C4-2B (cell line): ENCODE data around the gene STAT5A.
"Not testable (repeated sequence)": the region's sequence is repeated elsewhere in the genome, so short reads cannot be mapped to it uniquely, and the experiment has no call there.

Source experiments
- H3K27ac ChIP-seq: fragments of 450-650 bp; 2 replicates; pipeline ENCODE4 v1.5.1; 2017
- CTCF ChIP-seq: fragments of 450-650 bp; conservative IDR thresholded peaks from 2 replicates; pipeline ENCODE4 v1.5.1; 2017; ENCODE audit warnings: mild to moderate bottlenecking
- ZFX ChIP-seq: fragments of 450-650 bp; IDR thresholded peaks from 2 replicates; pipeline ENCODE4 v1.6.1; 2017

STAT5A gene

GRCh38 chr17:42301022-42301421 is 12.7 kb downstream of the STAT5A start:
- H3K27ac ChIP-seq: no peak overlapping the region
- TF ChIP-seq ZFX (no peak), CTCF (no peak)

- no peak for TF ChIP-seq CTCF
- no peak overlapping the region for H3K27ac ChIP-seq
These were observed 15.4 kb downstream of the STAT5A start for GRCh38 chr17:42303694-42304093.

GRCh38 chr17:42304187-42305030 is 16.1 kb downstream of the STAT5A start:
- TF ChIP-seq CTCF (no peak), ZFX (no peak)
- H3K27ac ChIP-seq: no peak overlapping the region

GRCh38 chr17:42305031-42305330 is 16.7 kb downstream of the STAT5A start:
- H3K27ac ChIP-seq: not testable (repeated sequence)

GRCh38 chr17:42305543-42306384 is 17.5 kb downstream of the STAT5A start:
- TF ChIP-seq CTCF (no peak), ZFX (no peak)
- no peak overlapping the region for H3K27ac ChIP-seq

GRCh38 chr17:42306385-42306667 is 18.0 kb downstream of the STAT5A start:
- TF ChIP-seq CTCF: no peak
- no peak overlapping the region for H3K27ac ChIP-seq

- no peak overlapping the region for H3K27ac ChIP-seq
- TF ChIP-seq CTCF (no peak), ZFX (no peak)
These were observed 19.1 kb downstream of the STAT5A start for GRCh38 chr17:42307362-42307927.
